ENCODE data around the gene STK11IP.

Gene STK11IP

GRCh38 chr2:219578811-219579613 lies 18.6 kb upstream of the STK11IP start:
- no peak for DNase-seq

- DNase-seq: no peak
Measured at GRCh38 chr2:219581346-219581745, 16.3 kb upstream of the STK11IP start.

GRCh38 chr2:219591091-219591490 lies 6.6 kb upstream of the STK11IP start:
- no peak for DNase-seq

- DNase-seq: no peak
Measured at GRCh38 chr2:219592736-219593135, 4.9 kb upstream of the STK11IP start.

- no peak for DNase-seq
Measured at GRCh38 chr2:219593154-219593553, 4.5 kb upstream of the STK11IP start.

GRCh38 chr2:219595256-219595655 lies 2.4 kb upstream of the STK11IP start:
- DNase-seq: no peak

- DNase-seq: no peak
Measured at GRCh38 chr2:219596954-219597551, 604 bp upstream of the STK11IP start.

GRCh38 chr2:219598308-219599078 lies 836 bp downstream of the STK11IP start:
- no peak for DNase-seq

- DNase-seq: no peak
Measured at GRCh38 chr2:219603771-219604170, 6.1 kb downstream of the STK11IP start.

- no peak for DNase-seq
Measured at GRCh38 chr2:219605607-219605954, 7.9 kb downstream of the STK11IP start.

- no peak for DNase-seq
Measured at GRCh38 chr2:219607931-219608330, 10.3 kb downstream of the STK11IP start.

- DNase-seq: no peak
Measured at GRCh38 chr2:219608399-219608964, 10.8 kb downstream of the STK11IP start.

GRCh38 chr2:219609149-219609750 lies 11.6 kb downstream of the STK11IP start:
- DNase-seq: no peak

GRCh38 chr2:219611306-219611705 lies 13.6 kb downstream of the STK11IP start:
- DNase-seq: no peak

- no peak for DNase-seq
Measured at GRCh38 chr2:219611866-219612576, 14.4 kb downstream of the STK11IP start.

GRCh38 chr2:219612577-219613286 lies 15.1 kb downstream of the STK11IP start:
- DNase-seq: no peak

GRCh38 chr2:219613461-219614070 lies 15.9 kb downstream of the STK11IP start:
- DNase-seq: no peak

- DNase-seq: no peak
Measured at GRCh38 chr2:219614076-219614860, 16.6 kb downstream of the STK11IP start.

- no peak for DNase-seq
Measured at GRCh38 chr2:219615036-219615435, 17.4 kb downstream of the STK11IP start.

GRCh38 chr2:219615894-219616293 lies 18.2 kb downstream of the STK11IP start:
- DNase-seq: no peak
